ENCODE measurements around the gene KCNAB2.

DNA sequence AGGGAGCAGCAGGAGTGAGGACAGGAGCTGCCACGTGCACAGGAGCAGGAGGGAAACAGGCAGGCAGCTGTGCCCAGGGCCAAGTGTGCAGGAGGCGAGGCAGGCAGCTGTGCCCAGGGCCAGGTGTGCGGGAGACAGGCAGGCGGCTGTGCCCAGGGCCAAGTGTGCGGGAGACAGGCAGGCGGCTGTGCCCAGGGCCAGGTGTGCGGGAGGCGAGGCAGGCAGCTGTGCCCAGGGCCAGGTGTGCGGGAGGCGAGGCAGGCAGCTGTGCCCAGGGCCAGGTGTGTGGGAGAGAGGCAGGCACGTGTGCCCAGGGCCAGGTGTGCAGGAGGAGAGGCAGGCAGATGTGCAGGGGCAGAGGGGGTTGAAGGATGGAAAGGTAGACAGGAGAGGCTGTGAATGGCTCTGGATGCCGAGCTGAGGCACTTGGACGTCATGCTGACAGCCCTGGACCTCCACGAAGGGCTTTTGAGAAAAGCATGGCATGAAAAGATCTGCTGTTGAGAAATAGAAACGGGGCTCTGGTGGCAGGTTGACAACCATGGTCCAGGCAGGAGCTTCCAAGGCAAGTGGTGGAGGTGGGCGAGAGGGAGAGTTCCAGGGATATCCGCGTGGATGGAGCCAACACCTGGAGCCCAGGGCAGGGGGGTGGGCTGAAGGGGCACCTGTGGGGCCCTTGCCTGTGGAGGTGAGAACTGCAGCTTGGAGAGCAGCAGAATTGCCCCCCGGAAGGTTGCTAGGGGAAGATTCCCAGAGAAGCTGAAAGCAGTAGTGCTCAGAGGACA lies 34.3 kb upstream of the KCNAB2 start:
- TF ChIP-seq, protein P1, sequence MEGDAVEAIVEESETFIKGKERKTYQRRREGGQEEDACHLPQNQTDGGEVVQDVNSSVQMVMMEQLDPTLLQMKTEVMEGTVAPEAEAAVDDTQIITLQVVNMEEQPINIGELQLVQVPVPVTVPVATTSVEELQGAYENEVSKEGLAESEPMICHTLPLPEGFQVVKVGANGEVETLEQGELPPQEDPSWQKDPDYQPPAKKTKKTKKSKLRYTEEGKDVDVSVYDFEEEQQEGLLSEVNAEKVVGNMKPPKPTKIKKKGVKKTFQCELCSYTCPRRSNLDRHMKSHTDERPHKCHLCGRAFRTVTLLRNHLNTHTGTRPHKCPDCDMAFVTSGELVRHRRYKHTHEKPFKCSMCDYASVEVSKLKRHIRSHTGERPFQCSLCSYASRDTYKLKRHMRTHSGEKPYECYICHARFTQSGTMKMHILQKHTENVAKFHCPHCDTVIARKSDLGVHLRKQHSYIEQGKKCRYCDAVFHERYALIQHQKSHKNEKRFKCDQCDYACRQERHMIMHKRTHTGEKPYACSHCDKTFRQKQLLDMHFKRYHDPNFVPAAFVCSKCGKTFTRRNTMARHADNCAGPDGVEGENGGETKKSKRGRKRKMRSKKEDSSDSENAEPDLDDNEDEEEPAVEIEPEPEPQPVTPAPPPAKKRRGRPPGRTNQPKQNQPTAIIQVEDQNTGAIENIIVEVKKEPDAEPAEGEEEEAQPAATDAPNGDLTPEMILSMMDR (IDR thresholded peaks at IDR 0.05; ENCODE audit: low read depth, low read length, missing input control) = no peak
- TF ChIP-seq, protein P2, sequence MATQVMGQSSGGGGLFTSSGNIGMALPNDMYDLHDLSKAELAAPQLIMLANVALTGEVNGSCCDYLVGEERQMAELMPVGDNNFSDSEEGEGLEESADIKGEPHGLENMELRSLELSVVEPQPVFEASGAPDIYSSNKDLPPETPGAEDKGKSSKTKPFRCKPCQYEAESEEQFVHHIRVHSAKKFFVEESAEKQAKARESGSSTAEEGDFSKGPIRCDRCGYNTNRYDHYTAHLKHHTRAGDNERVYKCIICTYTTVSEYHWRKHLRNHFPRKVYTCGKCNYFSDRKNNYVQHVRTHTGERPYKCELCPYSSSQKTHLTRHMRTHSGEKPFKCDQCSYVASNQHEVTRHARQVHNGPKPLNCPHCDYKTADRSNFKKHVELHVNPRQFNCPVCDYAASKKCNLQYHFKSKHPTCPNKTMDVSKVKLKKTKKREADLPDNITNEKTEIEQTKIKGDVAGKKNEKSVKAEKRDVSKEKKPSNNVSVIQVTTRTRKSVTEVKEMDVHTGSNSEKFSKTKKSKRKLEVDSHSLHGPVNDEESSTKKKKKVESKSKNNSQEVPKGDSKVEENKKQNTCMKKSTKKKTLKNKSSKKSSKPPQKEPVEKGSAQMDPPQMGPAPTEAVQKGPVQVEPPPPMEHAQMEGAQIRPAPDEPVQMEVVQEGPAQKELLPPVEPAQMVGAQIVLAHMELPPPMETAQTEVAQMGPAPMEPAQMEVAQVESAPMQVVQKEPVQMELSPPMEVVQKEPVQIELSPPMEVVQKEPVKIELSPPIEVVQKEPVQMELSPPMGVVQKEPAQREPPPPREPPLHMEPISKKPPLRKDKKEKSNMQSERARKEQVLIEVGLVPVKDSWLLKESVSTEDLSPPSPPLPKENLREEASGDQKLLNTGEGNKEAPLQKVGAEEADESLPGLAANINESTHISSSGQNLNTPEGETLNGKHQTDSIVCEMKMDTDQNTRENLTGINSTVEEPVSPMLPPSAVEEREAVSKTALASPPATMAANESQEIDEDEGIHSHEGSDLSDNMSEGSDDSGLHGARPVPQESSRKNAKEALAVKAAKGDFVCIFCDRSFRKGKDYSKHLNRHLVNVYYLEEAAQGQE (IDR thresholded peaks at IDR 0.05) = no peak
- TF ChIP-seq, protein P3, sequence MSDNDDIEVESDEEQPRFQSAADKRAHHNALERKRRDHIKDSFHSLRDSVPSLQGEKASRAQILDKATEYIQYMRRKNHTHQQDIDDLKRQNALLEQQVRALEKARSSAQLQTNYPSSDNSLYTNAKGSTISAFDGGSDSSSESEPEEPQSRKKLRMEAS (IDR thresholded peaks at IDR 0.05) = no peak
- no peak for TF ChIP-seq JUND (IDR thresholded peaks at IDR 0.05)
- no peak for TF ChIP-seq TAF1 (conservative IDR thresholded peaks at IDR 0.05)
- no peak for TF ChIP-seq RAD21 (IDR thresholded peaks at IDR 0.05)
- no peak for TF ChIP-seq EGR1 (IDR thresholded peaks at IDR 0.05; ENCODE audit: low read depth in 2 of 2)
- no peak for TF ChIP-seq SP1 (IDR thresholded peaks at IDR 0.05)
- no peak for TF ChIP-seq NR2F2 (IDR thresholded peaks at IDR 0.05)
- TF ChIP-seq, protein P4, sequence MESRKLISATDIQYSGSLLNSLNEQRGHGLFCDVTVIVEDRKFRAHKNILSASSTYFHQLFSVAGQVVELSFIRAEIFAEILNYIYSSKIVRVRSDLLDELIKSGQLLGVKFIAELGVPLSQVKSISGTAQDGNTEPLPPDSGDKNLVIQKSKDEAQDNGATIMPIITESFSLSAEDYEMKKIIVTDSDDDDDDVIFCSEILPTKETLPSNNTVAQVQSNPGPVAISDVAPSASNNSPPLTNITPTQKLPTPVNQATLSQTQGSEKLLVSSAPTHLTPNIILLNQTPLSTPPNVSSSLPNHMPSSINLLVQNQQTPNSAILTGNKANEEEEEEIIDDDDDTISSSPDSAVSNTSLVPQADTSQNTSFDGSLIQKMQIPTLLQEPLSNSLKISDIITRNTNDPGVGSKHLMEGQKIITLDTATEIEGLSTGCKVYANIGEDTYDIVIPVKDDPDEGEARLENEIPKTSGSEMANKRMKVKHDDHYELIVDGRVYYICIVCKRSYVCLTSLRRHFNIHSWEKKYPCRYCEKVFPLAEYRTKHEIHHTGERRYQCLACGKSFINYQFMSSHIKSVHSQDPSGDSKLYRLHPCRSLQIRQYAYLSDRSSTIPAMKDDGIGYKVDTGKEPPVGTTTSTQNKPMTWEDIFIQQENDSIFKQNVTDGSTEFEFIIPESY (IDR thresholded peaks at IDR 0.05) = no peak
- TF ChIP-seq, protein P5, sequence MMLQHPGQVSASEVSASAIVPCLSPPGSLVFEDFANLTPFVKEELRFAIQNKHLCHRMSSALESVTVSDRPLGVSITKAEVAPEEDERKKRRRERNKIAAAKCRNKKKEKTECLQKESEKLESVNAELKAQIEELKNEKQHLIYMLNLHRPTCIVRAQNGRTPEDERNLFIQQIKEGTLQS (IDR thresholded peaks at IDR 0.05) = no peak
- no peak for TF ChIP-seq RXRA (IDR thresholded peaks at IDR 0.05)
- no peak for TF ChIP-seq HNF4G (IDR thresholded peaks at IDR 0.05)
- TF ChIP-seq FOXA1 (IDR thresholded peaks at IDR 0.05) = no peak

Measured in liver (tissue), 3 donors.